ENCODE data around the gene TNFRSF8.

The TNFRSF8 gene

DNA sequence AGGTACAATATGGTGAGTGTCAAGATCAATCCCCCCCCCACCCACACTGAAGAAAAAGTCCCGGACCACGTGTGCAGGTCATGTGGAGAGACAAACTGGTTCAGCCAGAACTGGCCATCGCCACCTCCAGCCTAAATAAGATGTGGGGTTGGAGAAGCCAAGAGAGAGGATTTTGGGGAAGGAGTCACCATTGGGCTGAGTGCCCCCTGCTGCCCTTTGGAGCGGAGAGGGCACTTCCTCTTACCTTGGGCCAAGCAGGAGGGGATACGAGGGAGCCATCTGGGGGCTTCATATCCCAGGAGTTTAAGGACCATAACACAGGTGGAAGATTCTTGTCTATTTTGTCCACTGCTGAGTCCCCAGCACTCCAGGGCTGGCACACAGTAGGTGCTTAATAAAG lies 101.1 kb downstream of the TNFRSF8 start:
- peak overlapping the region in 1 of 2 donors; percentile 90 for H3K27ac Mint-ChIP-seq
- H3K4me1 Mint-ChIP-seq (ENCODE audit: low read depth in 2 of 2) = peaks cover 65 to 73% of the 10 kb centered on the region in 2 donors
- H3K4me3 Mint-ChIP-seq = no peak overlapping the region
- ATAC-seq (replicated peaks) (no peak), DNase-seq (no peak)
- H3K36me3 Mint-ChIP-seq (ENCODE audit: insufficient read depth) = peaks cover 35% of the 10 kb centered on the region
- no peaks in the 10 kb centered on the region for H3K9me3 Mint-ChIP-seq
- no peaks in the 10 kb centered on the region for H3K27me3 Mint-ChIP-seq

DNA sequence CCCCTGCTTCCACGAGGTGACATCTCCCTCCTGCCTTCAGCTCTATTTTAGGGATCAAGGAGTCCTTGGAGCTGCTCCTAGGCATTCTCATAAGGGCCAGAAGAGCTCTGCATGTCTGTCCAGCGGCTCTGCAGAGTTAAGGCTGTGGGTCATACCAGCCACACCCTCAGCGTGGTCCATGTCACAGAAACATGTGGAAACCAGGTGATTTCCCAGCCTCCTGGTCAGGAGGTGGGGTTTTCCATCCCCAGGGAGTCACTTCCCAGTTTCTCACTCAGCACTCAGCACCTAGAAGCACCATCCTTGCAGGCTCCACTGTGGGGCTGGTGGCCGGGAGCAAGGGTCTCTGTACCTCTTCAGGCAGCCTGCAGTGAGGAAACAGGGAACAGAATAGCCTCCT lies 102.2 kb downstream of the TNFRSF8 start:
- H3K36me3 Mint-ChIP-seq (ENCODE audit: insufficient read depth) = peaks cover 43% of the 10 kb centered on the region
- H3K4me3 Mint-ChIP-seq = no peak overlapping the region
- DNase-seq = no peak
- H3K27me3 Mint-ChIP-seq = no peaks in the 10 kb centered on the region
- ATAC-seq (replicated peaks) = no peak
- H3K9me3 Mint-ChIP-seq = no peaks in the 10 kb centered on the region
- H3K27ac Mint-ChIP-seq = no peak overlapping the region
- peaks cover 73 to 80% of the 10 kb centered on the region in 2 donors for H3K4me1 Mint-ChIP-seq (ENCODE audit: low read depth in 2 of 2)

DNA sequence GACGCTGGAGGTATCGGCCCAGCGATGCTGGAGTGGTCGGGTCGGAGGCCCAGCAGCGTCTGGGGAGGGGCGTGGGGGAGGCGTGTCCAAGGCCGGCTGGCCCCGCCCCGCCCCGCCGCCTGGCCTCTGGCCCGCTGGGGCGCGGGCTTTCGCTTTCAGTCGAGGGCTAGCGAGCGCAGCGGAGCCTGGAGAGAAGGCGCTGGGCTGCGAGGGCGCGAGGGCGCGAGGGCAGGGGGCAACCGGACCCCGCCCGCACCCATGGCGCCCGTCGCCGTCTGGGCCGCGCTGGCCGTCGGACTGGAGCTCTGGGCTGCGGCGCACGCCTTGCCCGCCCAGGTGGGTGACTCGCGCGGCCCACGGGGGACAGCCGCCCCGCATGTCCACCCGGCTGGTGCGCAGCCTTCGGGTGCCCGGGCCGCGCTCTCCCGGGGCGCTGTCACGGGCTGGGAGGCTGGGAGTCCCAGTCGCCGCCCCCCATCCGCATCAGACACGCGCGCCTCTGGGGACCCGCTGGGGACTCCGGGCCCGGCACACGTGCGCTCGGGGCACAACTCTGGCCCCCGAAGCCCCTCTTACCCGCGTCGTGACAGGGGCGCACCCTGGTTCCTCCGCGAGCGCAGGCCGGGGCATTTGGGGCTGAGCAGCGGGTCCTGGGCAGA lies 103.9 kb downstream of the TNFRSF8 start, which contains the start of gene TNFRSF1B:
Gene TNFRSF1B, plus strand, starts transcription at position 158 of the 659 bp plus-strand sequence. Its CDS starts 101 bp downstream, at position 259.
- DNase-seq (peak; percentile 55 to 61 (median 57)), ATAC-seq (replicated peaks) (peak; percentile 50)
- no peaks in the 10 kb centered on the region for H3K27me3 Mint-ChIP-seq
- peaks cover 69 to 78% of the 10 kb centered on the region in 2 donors for H3K4me1 Mint-ChIP-seq (ENCODE audit: low read depth in 2 of 2)
- peaks cover 57% of the 10 kb centered on the region for H3K36me3 Mint-ChIP-seq (ENCODE audit: insufficient read depth)
- H3K9me3 Mint-ChIP-seq = no peaks in the 10 kb centered on the region
- H3K4me3 Mint-ChIP-seq = peak within 1 kb of the TSS; percentile 99 to 100
- peak within 1 kb of the TSS; percentile 99 for H3K27ac Mint-ChIP-seq

DNA sequence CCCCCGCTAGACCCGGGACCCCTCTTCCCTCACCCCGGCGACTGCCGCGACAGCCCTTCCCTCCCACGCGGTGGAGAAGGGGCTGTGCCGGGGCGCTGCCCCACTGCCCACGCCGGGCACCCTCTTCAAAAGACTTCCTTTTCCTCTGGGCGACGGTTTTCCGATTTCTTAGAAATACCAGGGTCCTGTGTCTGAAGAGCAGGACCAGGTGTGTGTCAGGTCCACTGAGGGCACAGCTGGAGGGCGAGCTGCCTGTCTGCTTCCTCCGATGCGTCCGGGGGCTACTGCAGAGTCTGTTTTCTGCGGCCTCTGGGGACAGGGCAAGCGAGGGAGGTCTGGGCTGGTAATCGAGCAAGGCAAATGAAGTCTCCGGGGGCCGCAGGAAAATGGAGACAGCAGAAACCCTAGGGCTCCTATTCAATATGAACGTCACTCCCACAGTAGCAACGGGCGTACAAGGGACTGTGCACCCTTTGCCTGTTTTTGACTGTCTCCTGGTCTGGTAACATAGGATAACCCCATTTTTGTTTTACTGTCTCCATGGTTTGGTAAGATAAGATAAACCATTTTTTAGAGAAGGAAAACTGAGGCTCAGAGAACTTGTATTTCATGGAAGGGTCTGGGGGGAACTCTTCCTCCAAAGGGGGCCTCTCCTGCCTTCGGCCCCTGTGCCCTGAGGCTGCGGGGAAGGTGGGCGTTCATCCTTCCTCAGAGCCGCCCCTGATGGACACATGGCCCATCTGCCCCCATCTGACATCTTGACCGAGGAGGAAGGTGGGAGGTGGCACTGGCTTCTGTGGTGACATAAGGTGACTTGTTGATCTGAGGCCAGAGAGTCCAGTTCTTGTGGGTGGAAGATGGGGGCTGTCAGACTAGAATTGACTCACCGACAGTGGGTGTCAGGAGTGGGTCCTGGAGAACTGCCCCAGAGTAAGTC lies 104.7 kb downstream of the TNFRSF8 start:
- H3K36me3 Mint-ChIP-seq (ENCODE audit: insufficient read depth) = peaks cover 61% of the 10 kb centered on the region
- peak overlapping the region; percentile 99 to 100 for H3K4me3 Mint-ChIP-seq
- no peaks in the 10 kb centered on the region for H3K27me3 Mint-ChIP-seq
- peak overlapping the region; percentile 99 for H3K27ac Mint-ChIP-seq
- peak in 1 of 3 experiments; percentile 35 for DNase-seq
- H3K4me1 Mint-ChIP-seq (ENCODE audit: low read depth in 2 of 2) = peaks cover 69 to 78% of the 10 kb centered on the region in 2 donors
- no peaks in the 10 kb centered on the region for H3K9me3 Mint-ChIP-seq
- ATAC-seq (replicated peaks) = peak; percentile 18

DNA sequence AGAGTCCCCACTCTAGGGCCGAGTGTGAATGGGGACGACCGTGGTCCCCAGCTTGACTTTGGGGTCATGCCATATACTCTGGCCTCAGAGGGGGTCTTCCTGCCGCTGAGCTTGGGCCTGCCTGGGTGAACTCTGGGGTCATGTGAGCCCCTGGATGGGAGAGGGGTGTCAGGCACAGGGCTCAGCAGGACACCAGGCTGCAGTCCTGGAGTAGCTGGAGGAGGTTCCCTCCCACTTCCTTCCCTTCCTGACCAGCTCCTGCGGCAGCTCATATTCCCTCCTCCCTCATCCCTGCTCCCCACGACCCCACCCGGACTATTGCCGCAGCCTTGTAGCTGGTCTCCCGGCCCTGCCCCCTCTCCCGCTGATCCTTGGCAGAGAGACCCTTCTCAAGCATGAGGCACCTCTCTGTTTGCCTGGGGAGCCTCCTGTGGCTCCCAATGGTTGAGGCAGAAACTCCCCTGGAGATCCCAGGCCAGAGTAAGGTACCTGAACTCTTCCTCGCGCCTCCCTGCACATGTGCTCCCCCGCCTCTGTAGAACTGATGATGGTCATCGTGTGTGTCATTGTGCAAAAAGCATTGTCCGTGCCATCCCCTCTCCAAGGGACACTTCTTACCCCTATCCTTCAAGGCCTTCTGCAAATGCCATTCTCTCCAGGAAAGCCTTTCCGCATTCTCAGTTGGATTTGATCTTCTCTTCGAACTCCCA lies 105.5 kb downstream of the TNFRSF8 start:
- Mint-ChIP-seq H3K9me3 (no peaks in the 10 kb centered on the region), H3K27ac (peak overlapping the region; percentile 99), H3K4me3 (peak overlapping the region; percentile 99 to 100), H3K27me3 (no peaks in the 10 kb centered on the region), H3K36me3 (ENCODE audit: insufficient read depth) (peaks cover 62% of the 10 kb centered on the region), H3K4me1 (ENCODE audit: low read depth in 2 of 2) (peaks cover 69 to 78% of the 10 kb centered on the region in 2 donors)
- no peak for DNase-seq
- no peak for ATAC-seq (replicated peaks)

DNA sequence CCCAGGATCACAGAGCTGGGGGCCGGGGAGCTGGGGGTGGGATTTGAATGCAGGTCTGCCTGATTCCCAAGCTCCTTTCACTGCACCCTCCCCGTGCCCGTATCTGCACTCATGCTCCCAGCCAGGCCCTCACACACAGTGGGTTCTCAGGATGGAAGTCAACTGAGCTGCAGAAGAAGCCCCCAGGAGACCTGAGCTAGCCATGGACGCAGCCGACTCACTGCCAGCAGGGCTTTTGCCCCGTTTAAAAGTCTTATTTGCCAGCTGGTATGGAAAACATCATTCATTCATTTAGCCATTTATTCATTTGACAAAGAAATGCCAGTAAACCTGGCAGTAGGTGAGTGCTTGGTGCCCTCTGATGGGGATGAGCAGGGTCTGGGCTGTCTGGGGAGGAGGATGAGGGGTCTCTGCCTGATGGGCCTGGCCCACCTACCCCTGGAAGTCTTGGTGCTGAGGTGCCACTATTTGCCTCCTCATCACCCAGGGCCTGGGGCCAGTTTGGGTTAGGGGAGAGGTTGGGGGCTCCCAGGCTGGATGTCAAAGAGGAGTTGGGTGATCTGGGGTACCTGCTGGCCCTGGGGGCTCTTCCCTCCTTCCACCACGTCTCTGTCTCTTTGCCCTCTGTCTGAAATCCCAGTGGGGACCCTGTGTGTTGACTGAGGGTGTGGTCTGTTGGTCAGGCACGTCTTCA lies 106.5 kb downstream of the TNFRSF8 start:
- ATAC-seq (replicated peaks) (no peak), DNase-seq (no peak)
- Mint-ChIP-seq H3K27ac (peak overlapping the region; percentile 99), H3K4me3 (peak overlapping the region; percentile 99 to 100), H3K27me3 (no peaks in the 10 kb centered on the region), H3K9me3 (no peaks in the 10 kb centered on the region), H3K36me3 (ENCODE audit: insufficient read depth) (peaks cover 68% of the 10 kb centered on the region), H3K4me1 (ENCODE audit: low read depth in 2 of 2) (peaks cover 70 to 76% of the 10 kb centered on the region in 2 donors)

DNA sequence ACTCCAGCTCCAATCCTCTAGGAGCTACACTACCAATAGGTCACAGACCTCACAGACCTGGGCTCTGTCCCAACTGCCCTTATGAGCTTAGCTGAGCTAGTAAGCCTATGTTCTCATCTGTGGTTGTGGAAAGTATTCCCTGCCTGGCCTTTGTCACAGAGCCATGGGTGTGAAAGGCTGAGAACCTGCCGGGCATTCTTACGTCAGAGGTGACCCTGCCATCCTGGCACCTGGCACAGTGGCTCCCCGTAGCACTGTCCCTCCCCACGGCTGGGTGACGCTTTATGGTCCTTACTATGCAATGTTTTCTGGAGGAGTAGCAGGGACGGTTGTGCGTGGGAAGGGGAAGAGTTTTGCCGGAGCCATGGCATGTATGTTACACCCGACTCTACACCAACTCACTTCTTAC lies 107.2 kb downstream of the TNFRSF8 start:
- Mint-ChIP-seq H3K4me3 (peak overlapping the region; percentile 99 to 100), H3K27me3 (no peaks in the 10 kb centered on the region), H3K4me1 (ENCODE audit: low read depth in 2 of 2) (peaks cover 70 to 76% of the 10 kb centered on the region in 2 donors), H3K36me3 (ENCODE audit: insufficient read depth) (peaks cover 73% of the 10 kb centered on the region), H3K27ac (peak overlapping the region; percentile 99), H3K9me3 (no peaks in the 10 kb centered on the region)
- DNase-seq = no peak
- no peak for ATAC-seq (replicated peaks)

DNA sequence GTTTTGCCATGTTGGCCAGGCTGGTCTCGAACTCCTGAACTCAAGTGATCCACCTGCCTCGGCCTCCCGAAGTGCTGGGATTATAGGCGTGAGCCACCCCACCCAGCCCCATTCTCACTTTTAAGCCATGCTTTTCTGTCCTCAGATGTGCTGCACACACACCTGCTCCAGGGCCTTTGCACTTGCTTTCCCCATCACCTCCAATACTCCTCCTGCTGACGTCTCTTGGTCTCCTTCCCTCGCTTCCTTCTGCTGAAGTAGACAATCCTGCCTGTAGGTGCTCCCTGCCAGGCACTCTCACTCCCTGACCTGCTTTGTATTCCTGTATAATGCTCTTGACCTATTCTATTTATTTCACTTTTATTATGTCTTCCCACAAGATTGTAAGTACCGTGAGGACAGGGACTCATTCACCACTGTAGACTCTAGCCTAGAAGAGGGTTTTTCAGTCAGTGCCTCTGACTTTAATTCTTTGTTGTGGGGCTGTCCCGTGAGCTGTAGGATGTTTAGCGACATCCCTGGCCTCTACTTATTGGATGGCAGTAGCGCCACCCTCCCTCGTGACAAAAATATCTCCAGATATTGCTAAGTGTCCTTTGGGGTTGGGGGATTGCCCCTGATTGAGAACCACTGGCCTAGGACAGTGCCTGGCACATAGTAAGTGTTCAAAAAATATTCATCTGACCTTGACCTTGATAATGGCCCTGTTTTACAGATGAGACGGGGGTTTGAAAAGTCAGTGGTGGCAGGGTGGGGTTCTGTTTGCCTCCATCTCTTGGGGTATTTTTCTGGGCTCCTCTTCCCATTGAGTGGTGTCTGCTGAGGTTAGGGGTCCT lies 108.3 kb downstream of the TNFRSF8 start:
- Mint-ChIP-seq H3K4me3 (peak overlapping the region; percentile 88 to 99), H3K27me3 (no peaks in the 10 kb centered on the region), H3K27ac (peak overlapping the region; percentile 99), H3K4me1 (ENCODE audit: low read depth in 2 of 2) (peaks cover 76 to 81% of the 10 kb centered on the region in 2 donors), H3K36me3 (ENCODE audit: insufficient read depth) (peaks cover 75% of the 10 kb centered on the region), H3K9me3 (no peaks in the 10 kb centered on the region)
- DNase-seq (peak; percentile 33 to 39 (median 33)), ATAC-seq (replicated peaks) (peak; percentile 13)

DNA sequence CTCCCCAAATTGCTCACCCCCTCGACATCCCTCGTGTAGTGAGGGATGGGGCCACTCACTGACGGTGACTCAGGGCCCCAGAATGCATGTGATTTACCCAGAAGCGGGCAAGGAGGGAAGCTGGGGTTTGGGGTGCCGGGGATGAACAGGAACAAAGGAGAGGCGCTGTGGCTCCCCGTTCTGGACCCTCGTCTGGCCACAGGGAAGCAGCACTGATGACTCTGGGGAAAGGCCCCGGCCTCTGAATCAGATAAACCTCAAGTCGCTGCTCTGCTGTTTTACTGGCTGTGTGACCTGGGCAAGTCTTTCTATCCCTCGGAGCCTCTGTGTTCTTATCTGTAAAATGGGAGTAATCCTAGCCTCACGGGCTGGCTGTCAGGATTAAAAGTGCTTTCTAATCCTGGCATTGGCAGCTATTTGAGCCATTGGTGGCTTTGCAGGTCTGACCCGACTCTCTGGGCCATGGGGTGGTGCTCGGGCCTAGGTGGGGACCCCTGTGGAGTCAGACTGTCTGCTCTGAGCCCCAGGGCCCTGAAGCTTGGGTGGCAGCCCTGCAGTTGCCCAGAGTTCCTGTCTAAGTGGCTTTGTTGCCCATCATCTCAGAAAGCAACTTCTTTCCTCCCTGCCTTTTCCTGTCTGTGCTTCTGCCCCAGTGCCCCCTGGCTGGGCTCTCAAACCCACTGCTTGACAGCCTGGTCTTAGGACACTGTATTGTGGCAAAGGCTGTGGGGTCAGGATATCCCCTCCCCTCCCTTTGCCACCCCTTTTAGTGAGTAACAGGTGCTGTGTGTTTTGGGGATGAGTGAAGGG lies 109.1 kb downstream of the TNFRSF8 start:
- Mint-ChIP-seq H3K4me1 (ENCODE audit: low read depth in 2 of 2) (peaks cover 76 to 85% of the 10 kb centered on the region in 2 donors), H3K36me3 (ENCODE audit: insufficient read depth) (peaks cover 76% of the 10 kb centered on the region)

DNA sequence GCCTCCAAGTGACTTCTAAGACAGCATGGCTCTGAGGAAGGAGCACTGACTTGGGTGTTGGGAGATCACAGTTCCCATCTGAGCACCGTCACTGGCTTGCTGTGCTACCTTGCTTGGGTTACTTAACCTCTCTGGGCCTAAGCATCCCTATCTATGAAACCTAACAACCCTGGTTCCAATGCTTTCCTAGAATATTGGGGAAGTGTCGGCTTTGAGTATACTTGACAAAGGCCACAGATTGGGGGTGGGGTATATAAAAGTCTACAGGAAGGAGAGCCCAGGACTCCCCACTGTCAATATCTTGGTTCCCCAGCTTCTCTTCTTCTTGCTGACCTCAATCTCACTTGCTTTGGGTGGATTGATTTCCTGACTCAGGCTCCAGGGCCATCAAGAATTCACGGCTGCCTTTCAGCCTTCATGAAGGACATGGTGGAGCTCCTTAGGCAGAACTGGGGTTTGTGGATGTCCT lies 110.0 kb downstream of the TNFRSF8 start:
- Mint-ChIP-seq H3K4me1 (ENCODE audit: low read depth in 2 of 2) (peaks cover 79 to 86% of the 10 kb centered on the region in 2 donors), H3K4me3 (peak overlapping the region; percentile 88 to 99), H3K9me3 (no peaks in the 10 kb centered on the region), H3K27ac (peak overlapping the region; percentile 99), H3K36me3 (ENCODE audit: insufficient read depth) (peaks cover 76% of the 10 kb centered on the region), H3K27me3 (no peaks in the 10 kb centered on the region)
- no peak for DNase-seq
- no peak for ATAC-seq (replicated peaks)

More for the DNA sequence above, 109.1 kb downstream of the TNFRSF8 start:
- H3K27me3 Mint-ChIP-seq = no peaks in the 10 kb centered on the region
- peak overlapping the region; percentile 88 to 99 for H3K4me3 Mint-ChIP-seq
- peak overlapping the region; percentile 99 for H3K27ac Mint-ChIP-seq
- no peaks in the 10 kb centered on the region for H3K9me3 Mint-ChIP-seq
- DNase-seq (peak; percentile 29 to 30 (median 30)), ATAC-seq (replicated peaks) (peak; percentile 2)

DNA sequence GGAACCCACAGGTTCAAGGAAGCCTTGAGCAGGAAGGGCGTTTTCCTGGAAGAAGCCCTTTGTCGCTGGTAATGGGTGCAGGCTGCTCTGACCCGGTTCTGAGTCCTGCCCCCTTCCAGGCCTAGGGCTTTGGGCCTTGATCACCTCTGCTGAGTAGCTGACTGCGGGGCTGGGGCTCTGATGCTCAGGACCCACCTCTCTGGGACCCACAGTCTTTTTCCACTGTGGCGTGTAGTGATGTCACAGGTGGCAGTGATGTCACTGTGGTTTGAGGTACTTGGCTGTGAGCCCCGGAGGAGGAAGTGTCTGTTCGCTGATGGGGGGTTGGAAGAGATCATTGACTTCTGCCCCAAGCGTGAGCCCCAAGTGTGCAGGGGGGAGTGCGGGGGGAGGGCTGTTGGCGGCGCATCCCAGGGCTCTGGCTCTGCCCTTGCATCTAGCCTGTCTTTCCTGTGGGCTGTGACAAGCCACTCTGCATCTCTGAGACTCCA lies 110.6 kb downstream of the TNFRSF8 start:
- H3K4me1 Mint-ChIP-seq (ENCODE audit: low read depth in 2 of 2) = peaks cover 82 to 88% of the 10 kb centered on the region in 2 donors
- peaks cover 78% of the 10 kb centered on the region for H3K36me3 Mint-ChIP-seq (ENCODE audit: insufficient read depth)
- no peaks in the 10 kb centered on the region for H3K9me3 Mint-ChIP-seq
- ATAC-seq (replicated peaks) (peak; percentile 59), DNase-seq (peak; percentile 97 to 99 (median 97))
- H3K27me3 Mint-ChIP-seq = no peaks in the 10 kb centered on the region
- H3K27ac Mint-ChIP-seq = peak overlapping the region; percentile 99
- H3K4me3 Mint-ChIP-seq = peak overlapping the region; percentile 88 to 99
